ENCODE measurements around the gene DTNBP1. TPM values are rescaled to one million over a fixed set of nuclear protein-coding genes. Genes with fewer than 3 reads are reported as not detected.

DTNBP1 gene
- polyA plus RNA-seq, 1 experiment, result 19.1 TPM

DNA sequence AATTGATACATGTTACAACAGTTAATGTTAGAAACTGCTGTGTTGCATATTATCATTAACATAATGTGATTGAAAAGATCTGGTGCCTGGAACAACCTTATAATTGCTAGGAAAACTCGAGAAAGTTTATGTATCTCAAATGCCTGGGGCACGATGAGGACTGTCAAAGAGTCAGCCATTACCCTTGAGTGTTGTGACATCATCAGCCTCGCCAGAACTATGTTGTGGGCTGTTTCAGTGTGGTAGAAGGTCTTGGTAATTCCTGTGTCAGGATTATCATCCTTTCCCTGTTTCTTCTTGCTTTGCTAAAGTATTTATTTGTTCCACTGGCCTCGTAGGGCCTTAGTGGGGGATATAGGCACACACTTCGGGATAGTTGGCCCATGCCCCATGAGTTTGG lies 185.1 kb downstream of the DTNBP1 start:
- Histone ChIP-seq H3K27me3 (ENCODE audit: control insufficient read depth, insufficient read depth, low read length) (no peaks in the 10 kb centered on the region), H3K4me3 (ENCODE audit: low read depth, low read length) (no peak overlapping the region), H3K36me3 (ENCODE audit: control insufficient read depth, insufficient read depth, low read length) (0 out of 2 replicates have a peak, but pooled peaks cover 2% of the 10 kb centered on the region)
- no peak for DNase-seq (ENCODE audit: low read depth)
- TF ChIP-seq, protein P1, sequence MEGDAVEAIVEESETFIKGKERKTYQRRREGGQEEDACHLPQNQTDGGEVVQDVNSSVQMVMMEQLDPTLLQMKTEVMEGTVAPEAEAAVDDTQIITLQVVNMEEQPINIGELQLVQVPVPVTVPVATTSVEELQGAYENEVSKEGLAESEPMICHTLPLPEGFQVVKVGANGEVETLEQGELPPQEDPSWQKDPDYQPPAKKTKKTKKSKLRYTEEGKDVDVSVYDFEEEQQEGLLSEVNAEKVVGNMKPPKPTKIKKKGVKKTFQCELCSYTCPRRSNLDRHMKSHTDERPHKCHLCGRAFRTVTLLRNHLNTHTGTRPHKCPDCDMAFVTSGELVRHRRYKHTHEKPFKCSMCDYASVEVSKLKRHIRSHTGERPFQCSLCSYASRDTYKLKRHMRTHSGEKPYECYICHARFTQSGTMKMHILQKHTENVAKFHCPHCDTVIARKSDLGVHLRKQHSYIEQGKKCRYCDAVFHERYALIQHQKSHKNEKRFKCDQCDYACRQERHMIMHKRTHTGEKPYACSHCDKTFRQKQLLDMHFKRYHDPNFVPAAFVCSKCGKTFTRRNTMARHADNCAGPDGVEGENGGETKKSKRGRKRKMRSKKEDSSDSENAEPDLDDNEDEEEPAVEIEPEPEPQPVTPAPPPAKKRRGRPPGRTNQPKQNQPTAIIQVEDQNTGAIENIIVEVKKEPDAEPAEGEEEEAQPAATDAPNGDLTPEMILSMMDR (IDR thresholded peaks at IDR 0.05; ENCODE audit: insufficient read depth, low read depth, low read length), result no peak
- ChIA-PET POLR2A (interaction anchor here (0.5 kb wide), 1 partner anchor 43 kb away, joined by 6 read pairs; no protein-coding TSS in a partner anchor), CTCF (no interaction called here)

DNA sequence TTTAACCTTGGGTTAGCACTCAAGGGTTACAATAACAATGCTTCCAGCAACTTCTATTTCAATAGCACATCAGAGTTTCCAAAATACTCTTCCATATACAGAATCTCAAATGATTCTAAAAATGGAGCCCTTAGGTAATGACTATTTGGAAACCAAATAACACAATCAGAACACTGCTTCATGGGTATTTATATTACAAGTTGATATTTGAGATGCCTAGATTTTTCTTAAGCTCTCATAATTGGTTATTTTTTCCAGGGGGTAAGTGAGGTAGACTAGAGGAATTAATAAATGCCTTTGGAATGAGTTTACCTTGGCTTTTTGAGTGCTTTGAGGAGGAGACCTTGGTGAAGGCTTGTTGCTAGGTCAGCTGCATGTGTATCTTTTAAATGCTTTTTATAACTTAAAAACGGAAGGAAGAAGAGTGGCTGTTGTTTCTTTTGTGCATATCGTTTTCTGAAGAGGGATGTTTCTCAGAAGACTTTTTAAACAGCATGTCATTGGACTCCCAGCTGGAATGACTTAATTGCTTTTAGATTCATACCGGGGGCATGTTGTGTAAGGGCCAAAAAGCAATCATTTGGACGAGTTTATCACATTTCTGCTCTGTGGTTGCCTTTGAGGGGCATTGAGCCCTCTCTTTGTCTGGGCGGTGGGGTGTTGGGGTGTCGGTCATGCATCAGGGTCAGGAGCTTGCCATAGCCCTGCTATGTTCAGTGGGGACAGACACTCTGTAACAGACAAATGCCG lies 186.0 kb downstream of the DTNBP1 start:
- no peak for DNase-seq (ENCODE audit: low read depth)
- POLR2A ChIA-PET, result interaction anchor here (0.6 kb wide), 1 partner anchor 64 kb away, joined by 3 read pairs; no protein-coding TSS in a partner anchor

DNA sequence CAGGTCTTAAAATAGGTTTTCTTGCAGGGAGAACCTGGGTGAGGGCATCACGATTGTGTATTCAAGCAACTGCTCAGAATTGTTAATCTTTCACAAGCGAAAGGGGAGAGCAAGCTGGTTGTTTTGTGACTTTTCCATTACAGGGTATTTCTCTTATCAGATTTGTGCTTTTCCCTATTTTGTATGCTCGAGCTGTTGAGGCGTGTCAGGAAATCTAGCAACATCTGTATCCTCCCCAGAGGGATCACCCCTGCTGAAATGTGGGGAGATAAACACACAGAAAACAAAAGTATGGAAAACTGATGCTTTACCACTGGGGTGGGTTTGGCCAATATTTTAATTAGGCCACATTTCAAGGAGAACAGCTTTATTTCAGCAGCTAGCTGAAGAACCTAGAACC lies 187.0 kb downstream of the DTNBP1 start:
- POLR2A ChIA-PET, result no interaction called here
- CTCF ChIA-PET, result no interaction called here

More for the DNA sequence above, 186.0 kb downstream of the DTNBP1 start:
- no peak overlapping the region for H3K4me3 ChIP-seq (ENCODE audit: low read depth, low read length)
- H3K27me3 ChIP-seq (ENCODE audit: control insufficient read depth, insufficient read depth, low read length), result no peaks in the 10 kb centered on the region
- 0 out of 2 replicates have a peak, but pooled peaks cover 2% of the 10 kb centered on the region for H3K36me3 ChIP-seq (ENCODE audit: control insufficient read depth, insufficient read depth, low read length)
- TF ChIP-seq, protein P1 (IDR thresholded peaks at IDR 0.05; ENCODE audit: insufficient read depth, low read depth, low read length), result no peak
- CTCF ChIA-PET, result no interaction called here

GRCh38 chr6:15475261-15475660 lies 187.6 kb downstream of the DTNBP1 start:
- Histone ChIP-seq H3K27me3 (ENCODE audit: control insufficient read depth, insufficient read depth, low read length) (no peaks in the 10 kb centered on the region), H3K36me3 (ENCODE audit: control insufficient read depth, insufficient read depth, low read length) (0 out of 2 replicates have a peak, but pooled peaks cover 3% of the 10 kb centered on the region), H3K4me3 (ENCODE audit: low read depth, low read length) (no peak overlapping the region)
- ChIA-PET POLR2A (no interaction called here), CTCF (no interaction called here)
- DNase-seq (ENCODE audit: low read depth), result no peak
- TF ChIP-seq, protein P1 (IDR thresholded peaks at IDR 0.05; ENCODE audit: insufficient read depth, low read depth, low read length), result no peak

More for the DNA sequence above, 187.0 kb downstream of the DTNBP1 start:
- TF ChIP-seq, protein P1 (IDR thresholded peaks at IDR 0.05; ENCODE audit: insufficient read depth, low read depth, low read length), result no peak
- Histone ChIP-seq H3K36me3 (ENCODE audit: control insufficient read depth, insufficient read depth, low read length) (0 out of 2 replicates have a peak, but pooled peaks cover 2% of the 10 kb centered on the region), H3K27me3 (ENCODE audit: control insufficient read depth, insufficient read depth, low read length) (no peaks in the 10 kb centered on the region), H3K4me3 (ENCODE audit: low read depth, low read length) (no peak overlapping the region)
- DNase-seq (ENCODE audit: low read depth), result no peak

DNA sequence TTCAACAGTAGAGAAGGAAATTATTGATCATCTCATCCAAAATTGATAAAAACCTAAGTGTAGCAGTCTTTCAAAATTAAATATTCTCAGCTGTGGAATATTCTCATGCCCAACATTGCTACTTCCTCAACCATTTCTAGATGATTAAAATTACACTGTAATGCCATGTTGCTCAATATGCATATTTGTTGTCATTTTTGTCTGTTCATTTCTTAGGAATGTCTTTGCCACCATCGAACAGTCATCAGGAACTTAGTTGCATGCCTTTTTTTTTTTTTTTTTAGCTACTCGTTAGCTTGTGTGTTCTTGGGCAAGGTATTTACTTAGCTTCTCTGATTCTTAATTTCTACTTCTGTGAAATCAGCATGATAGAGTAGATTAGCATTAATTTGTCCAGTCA lies 188.6 kb downstream of the DTNBP1 start:
- no peak overlapping the region for H3K4me3 ChIP-seq (ENCODE audit: low read depth, low read length)
- CTCF ChIA-PET, result interaction anchor here (1.2 kb wide), 1 partner anchor 10 kb away, joined by 3 read pairs; no protein-coding TSS in a partner anchor
- no peak for DNase-seq (ENCODE audit: low read depth)

More for the DNA sequence above, 188.6 kb downstream of the DTNBP1 start:
- Histone ChIP-seq H3K36me3 (ENCODE audit: control insufficient read depth, insufficient read depth, low read length) (0 out of 2 replicates have a peak, but pooled peaks cover 3% of the 10 kb centered on the region), H3K27me3 (ENCODE audit: control insufficient read depth, insufficient read depth, low read length) (no peaks in the 10 kb centered on the region)
- TF ChIP-seq, protein P1 (IDR thresholded peaks at IDR 0.05; ENCODE audit: insufficient read depth, low read depth, low read length), result no peak
- POLR2A ChIA-PET, result interaction anchor here (0.5 to 0.6 kb wide), 3 partner anchors 134 to 954 kb away, joined by 3 to 6 read pairs (median 6); no protein-coding TSS in a partner anchor

All from BJ (cell line).